MM.1S (cell line): ENCODE measurements around the gene TMEM9B.
"Not testable (repeated sequence)": the region's sequence is repeated elsewhere in the genome, so short reads cannot be mapped to it uniquely, and the experiment has no call there.

Source experiments
- DNase-seq: peaks from one replicate; pipeline ENCODE4 v3.0.0-alpha.2; 2015
- H2AFZ ChIP-seq: fragments of 300-600 bp; sonication (generic); 2 replicates; pipeline ENCODE4 v1.6.0; 2016; ENCODE audit warnings: antibody characterized with exemption, low read length
- H3F3A ChIP-seq: fragments of 300-600 bp; sonication (generic); 2 replicates; pipeline ENCODE4 v1.6.1; 2016; ENCODE audit warnings: mild to moderate bottlenecking, antibody characterized with exemption, low read length, moderate library complexity, mixed read lengths; ENCODE audit not compliant: insufficient read depth
- H3K27ac ChIP-seq: fragments of 300-600 bp; sonication (generic); 2 replicates; pipeline ENCODE4 v1.5.1; 2016; ENCODE audit warnings: mild to moderate bottlenecking, low read length
- H3K27me3 ChIP-seq: fragments of 300-600 bp; sonication (generic); replicated peaks from 2 replicates; pipeline ENCODE4 v1.6.0; 2016; ENCODE audit warnings: low read length; ENCODE audit not compliant: insufficient read depth
- H3K36me3 ChIP-seq: fragments of 300-600 bp; sonication (generic); replicated peaks from 2 replicates; pipeline ENCODE4 v1.6.1; 2016; ENCODE audit warnings: mild to moderate bottlenecking, low read length, mixed read lengths; ENCODE audit not compliant: insufficient read depth
- H3K4me1 ChIP-seq: fragments of 300-600 bp; sonication (generic); 2 replicates; pipeline ENCODE4 v1.6.1; 2016; ENCODE audit warnings: low read length, mixed read lengths
- H3K4me2 ChIP-seq: fragments of 300-600 bp; sonication (generic); 2 replicates; pipeline ENCODE4 v1.6.0; 2016; ENCODE audit warnings: low read depth, low read length
- H3K4me3 ChIP-seq: fragments of 300-600 bp; sonication (generic); 2 replicates; pipeline ENCODE4 v1.5.1; 2016; ENCODE audit warnings: low read length, mixed read lengths
- H3K79me2 ChIP-seq: fragments of 300-600 bp; sonication (generic); 2 replicates; pipeline ENCODE4 v1.6.1; 2016; ENCODE audit warnings: mixed run types, low read length, mixed read lengths
- H3K9ac ChIP-seq: fragments of 300-600 bp; sonication (generic); 2 replicates; pipeline ENCODE4 v1.6.1; 2016; ENCODE audit warnings: low read length, mixed read lengths
- H3K9me2 ChIP-seq: fragments of 300-600 bp; sonication (generic); replicated peaks from 2 replicates; pipeline ENCODE4 v1.6.1; 2016; ENCODE audit warnings: mild to moderate bottlenecking, low read length, mixed read lengths; ENCODE audit not compliant: insufficient read depth
- H3K9me3 ChIP-seq: fragments of 300-600 bp; sonication (generic); replicated peaks from 2 replicates; pipeline ENCODE4 v1.6.1; 2016; ENCODE audit warnings: mild to moderate bottlenecking, low read length, mixed read lengths; ENCODE audit not compliant: insufficient read depth
- H4K20me1 ChIP-seq: fragments of 300-600 bp; sonication (generic); 2 replicates; pipeline ENCODE4 v1.6.1; 2016; ENCODE audit warnings: mild to moderate bottlenecking, low read length, moderate library complexity, mixed read lengths; ENCODE audit not compliant: insufficient read depth
- EZH2 ChIP-seq: fragments of 300-600 bp; sonication (generic); optimal IDR thresholded peaks from 2 replicates; pipeline ENCODE3; 2017; ENCODE audit warnings: low read depth, mild to moderate bottlenecking, antibody characterized with exemption, low read length, mixed read lengths
- EZH2phosphoT487 ChIP-seq: fragments of 300-600 bp; sonication (generic); IDR thresholded peaks from 2 replicates; pipeline ENCODE4 v1.6.1; 2018; ENCODE audit warnings: antibody characterized with exemption, low read length
- TF ChIP-seq, protein P1 (sequence below): fragments of 300-600 bp; sonication (generic); IDR thresholded peaks from 2 replicates; pipeline ENCODE4 v1.5.1; 2016; ENCODE audit warnings: antibody characterized with exemption, low read length, mixed read lengths

TMEM9B gene

GRCh38 chr11:8980485-8980884 is 16.2 kb upstream of the TMEM9B start:
- Histone ChIP-seq H3K9ac (no peak overlapping the region), H3K9me3 (no peaks in the 10 kb centered on the region), H3K36me3 (no peaks in the 10 kb centered on the region), H3K27me3 (no peaks in the 10 kb centered on the region), H3K9me2 (no peaks in the 10 kb centered on the region), H2AFZ (no peak overlapping the region), H3F3A (no peaks in the 10 kb centered on the region), H3K4me2 (no peak overlapping the region), H4K20me1 (no peaks in the 10 kb centered on the region), H3K4me3 (no peak overlapping the region), H3K4me1 (no peaks in the 10 kb centered on the region), H3K27ac (no peak overlapping the region), H3K79me2 (no peaks in the 10 kb centered on the region)
- no peak for DNase-seq
- TF ChIP-seq EZH2phosphoT487, result no peak
- no peak for TF ChIP-seq EZH2
- TF ChIP-seq, protein P1, sequence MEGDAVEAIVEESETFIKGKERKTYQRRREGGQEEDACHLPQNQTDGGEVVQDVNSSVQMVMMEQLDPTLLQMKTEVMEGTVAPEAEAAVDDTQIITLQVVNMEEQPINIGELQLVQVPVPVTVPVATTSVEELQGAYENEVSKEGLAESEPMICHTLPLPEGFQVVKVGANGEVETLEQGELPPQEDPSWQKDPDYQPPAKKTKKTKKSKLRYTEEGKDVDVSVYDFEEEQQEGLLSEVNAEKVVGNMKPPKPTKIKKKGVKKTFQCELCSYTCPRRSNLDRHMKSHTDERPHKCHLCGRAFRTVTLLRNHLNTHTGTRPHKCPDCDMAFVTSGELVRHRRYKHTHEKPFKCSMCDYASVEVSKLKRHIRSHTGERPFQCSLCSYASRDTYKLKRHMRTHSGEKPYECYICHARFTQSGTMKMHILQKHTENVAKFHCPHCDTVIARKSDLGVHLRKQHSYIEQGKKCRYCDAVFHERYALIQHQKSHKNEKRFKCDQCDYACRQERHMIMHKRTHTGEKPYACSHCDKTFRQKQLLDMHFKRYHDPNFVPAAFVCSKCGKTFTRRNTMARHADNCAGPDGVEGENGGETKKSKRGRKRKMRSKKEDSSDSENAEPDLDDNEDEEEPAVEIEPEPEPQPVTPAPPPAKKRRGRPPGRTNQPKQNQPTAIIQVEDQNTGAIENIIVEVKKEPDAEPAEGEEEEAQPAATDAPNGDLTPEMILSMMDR, result no peak

GRCh38 chr11:8979365-8979764 is 15.1 kb upstream of the TMEM9B start:
- H3K27me3 ChIP-seq, H4K20me1 ChIP-seq, H3K4me3 ChIP-seq, H3K9me3 ChIP-seq, H3F3A ChIP-seq, DNase-seq, H3K36me3 ChIP-seq, H3K4me1 ChIP-seq, H3K27ac ChIP-seq, H3K79me2 ChIP-seq, H3K4me2 ChIP-seq, H3K9ac ChIP-seq, H3K9me2 ChIP-seq, H2AFZ ChIP-seq: not testable (repeated sequence)

- no peak overlapping the region for H3K4me3 ChIP-seq
- no peaks in the 10 kb centered on the region for H3K9me2 ChIP-seq
- H3K36me3 ChIP-seq, result no peaks in the 10 kb centered on the region
- no peaks in the 10 kb centered on the region for H4K20me1 ChIP-seq
- no peak overlapping the region for H3K27ac ChIP-seq
- no peak overlapping the region for H3K9ac ChIP-seq
- no peaks in the 10 kb centered on the region for H3K27me3 ChIP-seq
- no peak overlapping the region for H3K4me2 ChIP-seq
- H3K9me3 ChIP-seq, result no peaks in the 10 kb centered on the region
- no peak overlapping the region for H2AFZ ChIP-seq
- TF ChIP-seq EZH2 (no peak), EZH2phosphoT487 (no peak)
- H3K79me2 ChIP-seq, result no peaks in the 10 kb centered on the region
- DNase-seq, result no peak
- no peaks in the 10 kb centered on the region for H3K4me1 ChIP-seq
- no peaks in the 10 kb centered on the region for H3F3A ChIP-seq
Observed at GRCh38 chr11:8973121-8973520, 8.9 kb upstream of the TMEM9B start.

GRCh38 chr11:8971924-8972316 is 7.7 kb upstream of the TMEM9B start:
- Histone ChIP-seq H3K9me3 (no peaks in the 10 kb centered on the region), H3K4me2 (no peak overlapping the region), H3K4me3 (no peak overlapping the region), H3K79me2 (no peaks in the 10 kb centered on the region), H2AFZ (no peak overlapping the region), H3K27me3 (no peaks in the 10 kb centered on the region), H3K36me3 (no peaks in the 10 kb centered on the region), H3K27ac (no peak overlapping the region), H3K4me1 (peaks cover 4% of the 10 kb centered on the region; the same call in 1 of the 2 replicates), H3K9me2 (no peaks in the 10 kb centered on the region), H3K9ac (no peak overlapping the region), H3F3A (no peaks in the 10 kb centered on the region), H4K20me1 (no peaks in the 10 kb centered on the region)
- TF ChIP-seq EZH2phosphoT487, result no peak
- no peak for TF ChIP-seq EZH2
- TF ChIP-seq, protein P1, result no peak
- no peak for DNase-seq
